Vagina (tissue), 2 donors: Measurements from ENCODE around the gene PLCE1.

ENCODE experiments used
- POLR2AphosphoS5 ChIP-seq, 2 donors: sonication (generic); formaldehyde crosslinking; IDR thresholded peaks; one replicate each; pipeline ENCODE4 v1.9.0; 2017; ENCODE audit warnings: antibody characterized with exemption in 2 of 2, mild to moderate bottlenecking in 2 of 2, low read depth in 1 of 2; ENCODE audit not compliant: insufficient read depth in 1 of 2
- TF ChIP-seq, protein P1 (sequence below), 3 experiments: fragments of 450-650 bp in 2 of 3; fragments of 200-600 bp in 1 of 3; sonication (generic) in 1 of 3; IDR thresholded peaks; one replicate each; pipeline ENCODE4 v1.5.1; 2017 to 2019; ENCODE audit warnings: antibody characterized with exemption in 3 of 3, mild to moderate bottlenecking in 2 of 3, moderate library complexity in 2 of 3

DNA sequence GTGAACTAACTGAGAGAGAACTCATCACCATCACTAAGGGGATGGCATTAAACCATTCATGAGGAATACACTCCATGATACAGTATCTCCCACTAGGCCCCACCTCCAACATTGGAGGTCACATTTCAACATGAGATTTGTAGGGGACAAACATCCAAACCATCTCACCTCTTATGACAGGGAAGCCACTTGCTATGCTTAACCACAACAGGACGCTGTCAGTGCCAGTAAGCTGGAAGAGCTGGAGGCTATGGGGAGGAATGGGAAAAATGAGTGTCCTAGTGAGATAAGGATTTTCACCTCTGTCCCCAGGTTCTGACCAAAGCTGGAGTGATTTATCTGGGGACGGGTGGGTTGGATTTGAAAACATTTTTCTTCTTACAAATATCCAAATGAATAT, 17.6 kb downstream of the PLCE1 start:
- TF ChIP-seq, protein P1, sequence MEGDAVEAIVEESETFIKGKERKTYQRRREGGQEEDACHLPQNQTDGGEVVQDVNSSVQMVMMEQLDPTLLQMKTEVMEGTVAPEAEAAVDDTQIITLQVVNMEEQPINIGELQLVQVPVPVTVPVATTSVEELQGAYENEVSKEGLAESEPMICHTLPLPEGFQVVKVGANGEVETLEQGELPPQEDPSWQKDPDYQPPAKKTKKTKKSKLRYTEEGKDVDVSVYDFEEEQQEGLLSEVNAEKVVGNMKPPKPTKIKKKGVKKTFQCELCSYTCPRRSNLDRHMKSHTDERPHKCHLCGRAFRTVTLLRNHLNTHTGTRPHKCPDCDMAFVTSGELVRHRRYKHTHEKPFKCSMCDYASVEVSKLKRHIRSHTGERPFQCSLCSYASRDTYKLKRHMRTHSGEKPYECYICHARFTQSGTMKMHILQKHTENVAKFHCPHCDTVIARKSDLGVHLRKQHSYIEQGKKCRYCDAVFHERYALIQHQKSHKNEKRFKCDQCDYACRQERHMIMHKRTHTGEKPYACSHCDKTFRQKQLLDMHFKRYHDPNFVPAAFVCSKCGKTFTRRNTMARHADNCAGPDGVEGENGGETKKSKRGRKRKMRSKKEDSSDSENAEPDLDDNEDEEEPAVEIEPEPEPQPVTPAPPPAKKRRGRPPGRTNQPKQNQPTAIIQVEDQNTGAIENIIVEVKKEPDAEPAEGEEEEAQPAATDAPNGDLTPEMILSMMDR (IDR thresholded peaks at IDR 0.05): no peak
- TF ChIP-seq POLR2AphosphoS5 (IDR thresholded peaks at IDR 0.05; ENCODE audit: insufficient read depth in 1 of 2, low read depth in 1 of 2): no peak
